ENCODE measurements around the gene FBXO22. TPM values are rescaled to one million over a fixed set of nuclear protein-coding genes. Genes with fewer than 3 reads are reported as not detected.

The FBXO22 gene
- total and polyA plus RNA-seq, 2 donors (not counting 1 experiment from before 2014, with no cell fraction given), result 27.0 to 75.6 TPM

- H2AFZ ChIP-seq (ENCODE audit: low read length), result no peak overlapping the region
- no peaks in the 10 kb centered on the region for H4K20me1 ChIP-seq (ENCODE audit: control insufficient read depth, extremely low read depth, insufficient read depth, low read length)
- H3K4me3 ChIP-seq (replicated peaks in 1 of 4; ENCODE audit: control extremely low read depth in 1 of 4, insufficient read depth in 1 of 4, low read depth in 3 of 4, low read length in 4 of 4), result no peak overlapping the region
- H3K79me2 ChIP-seq (ENCODE audit: control insufficient read depth, insufficient read depth, low read length), result no peaks in the 10 kb centered on the region
- H3K9ac ChIP-seq (ENCODE audit: insufficient read depth, low read length), result no peak overlapping the region
- H3K36me3 ChIP-seq (ENCODE audit: control insufficient read depth, insufficient read depth, low read length), result no peaks in the 10 kb centered on the region
- DNase-seq (ENCODE audit: low read depth in 2 of 2), result peak; percentile 45 to 65
- H3K27me3 ChIP-seq (ENCODE audit: control insufficient read depth, insufficient read depth, low read length), result no peaks in the 10 kb centered on the region
- H3K4me1 ChIP-seq (ENCODE audit: control insufficient read depth, extremely low read depth, insufficient read depth, low read length), result no peaks in the 10 kb centered on the region
- H3K9me3 ChIP-seq (ENCODE audit: control insufficient read depth, insufficient read depth, low read depth, low read length), result no peaks in the 10 kb centered on the region
- no peak overlapping the region for H3K27ac ChIP-seq (ENCODE audit: insufficient read depth, low read length)
- TF ChIP-seq CTCF (conservative IDR thresholded peaks at IDR 0.05 in 1 of 2, IDR thresholded peaks at IDR 0.05 in 1 of 2; ENCODE audit: low read depth in 1 of 2, low read length in 2 of 2) (no peak), EZH2 (IDR thresholded peaks at IDR 0.05; ENCODE audit: low read length, missing control alignments) (no peak)
- peak overlapping the region; percentile 3 for H3K4me2 ChIP-seq (ENCODE audit: extremely low read depth, insufficient read depth, low read length)
Measured at GRCh38 chr15:75884041-75884440, 19.6 kb upstream of the FBXO22 start.

- H3K27me3 ChIP-seq (ENCODE audit: control insufficient read depth, insufficient read depth, low read length), result no peaks in the 10 kb centered on the region
- TF ChIP-seq CTCF (conservative IDR thresholded peaks at IDR 0.05 in 1 of 2, IDR thresholded peaks at IDR 0.05 in 1 of 2; ENCODE audit: low read depth in 1 of 2, low read length in 2 of 2) (no peak), EZH2 (IDR thresholded peaks at IDR 0.05; ENCODE audit: low read length, missing control alignments) (no peak)
- H3K36me3 ChIP-seq (ENCODE audit: control insufficient read depth, insufficient read depth, low read length), result no peaks in the 10 kb centered on the region
- no peaks in the 10 kb centered on the region for H4K20me1 ChIP-seq (ENCODE audit: control insufficient read depth, extremely low read depth, insufficient read depth, low read length)
- no peaks in the 10 kb centered on the region for H3K79me2 ChIP-seq (ENCODE audit: control insufficient read depth, insufficient read depth, low read length)
- no peak overlapping the region for H3K9ac ChIP-seq (ENCODE audit: insufficient read depth, low read length)
- H3K4me2 ChIP-seq (ENCODE audit: extremely low read depth, insufficient read depth, low read length), result no peak overlapping the region
- no peak for DNase-seq (ENCODE audit: low read depth in 2 of 2)
- no peak overlapping the region for H3K4me3 ChIP-seq (replicated peaks in 1 of 4; ENCODE audit: control extremely low read depth in 1 of 4, insufficient read depth in 1 of 4, low read depth in 3 of 4, low read length in 4 of 4)
- H3K4me1 ChIP-seq (ENCODE audit: control insufficient read depth, extremely low read depth, insufficient read depth, low read length), result peaks cover 7% of the 10 kb centered on the region
- H3K27ac ChIP-seq (ENCODE audit: insufficient read depth, low read length), result no peak overlapping the region
- H3K9me3 ChIP-seq (ENCODE audit: control insufficient read depth, insufficient read depth, low read depth, low read length), result no peaks in the 10 kb centered on the region
- H2AFZ ChIP-seq (ENCODE audit: low read length), result no peak overlapping the region
Measured at GRCh38 chr15:75887178-75887577, 16.5 kb upstream of the FBXO22 start.

- Histone ChIP-seq H3K27ac (ENCODE audit: insufficient read depth, low read length) (peak overlapping the region; percentile 73), H3K9me3 (ENCODE audit: control insufficient read depth, insufficient read depth, low read depth, low read length) (no peaks in the 10 kb centered on the region), H3K4me1 (ENCODE audit: control insufficient read depth, extremely low read depth, insufficient read depth, low read length) (peaks cover 7% of the 10 kb centered on the region), H3K27me3 (ENCODE audit: control insufficient read depth, insufficient read depth, low read length) (no peaks in the 10 kb centered on the region), H3K4me3 (replicated peaks in 1 of 4; ENCODE audit: control extremely low read depth in 1 of 4, insufficient read depth in 1 of 4, low read depth in 3 of 4, low read length in 4 of 4) (no peak overlapping the region), H4K20me1 (ENCODE audit: control insufficient read depth, extremely low read depth, insufficient read depth, low read length) (no peaks in the 10 kb centered on the region), H3K9ac (ENCODE audit: insufficient read depth, low read length) (no peak overlapping the region), H3K79me2 (ENCODE audit: control insufficient read depth, insufficient read depth, low read length) (no peaks in the 10 kb centered on the region), H3K4me2 (ENCODE audit: extremely low read depth, insufficient read depth, low read length) (peak overlapping the region; percentile 69), H2AFZ (ENCODE audit: low read length) (peak overlapping the region; percentile 56), H3K36me3 (ENCODE audit: control insufficient read depth, insufficient read depth, low read length) (peaks cover 2% of the 10 kb centered on the region)
- TF ChIP-seq EZH2 (IDR thresholded peaks at IDR 0.05; ENCODE audit: low read length, missing control alignments), result no peak
- TF ChIP-seq CTCF (conservative IDR thresholded peaks at IDR 0.05 in 1 of 2, IDR thresholded peaks at IDR 0.05 in 1 of 2; ENCODE audit: low read depth in 1 of 2, low read length in 2 of 2), result no peak
- peak; percentile 85 to 92 for DNase-seq (ENCODE audit: low read depth in 2 of 2)
Measured at GRCh38 chr15:75891895-75892294, 11.8 kb upstream of the FBXO22 start.
